Ammon's horn (tissue), 1 donor: ENCODE data around the gene KDM1B.
"Not testable (repeated sequence)": the region's sequence is repeated elsewhere in the genome, so short reads cannot be mapped to it uniquely, and the experiment has no call there.

Source experiments
- DNase-seq: peaks from one replicate; pipeline ENCODE4 v3.0.0-alpha.2; 2016; ENCODE audit warnings: low spot score

The KDM1B gene

DNA sequence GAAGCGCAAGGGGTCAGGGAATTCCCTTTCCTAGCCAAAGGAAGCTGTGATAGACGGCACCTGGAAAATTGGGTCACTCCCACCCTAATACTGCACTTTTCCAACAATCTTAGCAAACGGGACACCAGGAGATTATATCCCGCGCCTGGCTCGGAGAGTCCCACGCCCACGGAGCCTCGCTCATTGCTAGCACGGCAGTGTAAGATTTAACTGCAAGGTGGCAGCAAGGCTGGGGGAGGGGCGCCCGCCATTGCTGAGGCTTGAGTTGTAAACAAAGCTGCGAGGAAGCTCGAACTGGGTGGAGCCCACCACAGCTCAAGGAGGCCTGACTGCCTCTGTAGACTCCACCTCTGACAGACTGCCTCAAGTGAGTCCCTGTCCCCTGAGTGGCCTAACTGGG lies 73.4 kb downstream of the KDM1B start:
- DNase-seq: not testable (repeated sequence)

DNA sequence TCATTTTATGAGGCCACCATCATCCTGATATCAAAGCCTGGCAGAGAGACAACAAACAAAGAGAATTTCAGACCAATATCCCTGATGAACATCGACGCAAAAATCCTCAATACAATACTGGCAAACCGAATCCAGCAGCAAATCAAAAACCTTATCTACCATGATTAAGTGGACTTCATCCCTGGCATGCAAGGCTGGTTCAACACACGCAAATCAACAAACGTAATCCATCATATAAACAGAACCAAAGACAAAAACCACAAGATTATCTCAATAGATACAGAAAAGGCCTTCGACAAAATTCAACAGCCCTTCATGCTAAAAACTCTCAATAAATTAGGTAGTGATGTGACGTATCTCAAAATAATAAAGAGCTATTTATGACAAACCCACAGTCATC lies 76.6 kb downstream of the KDM1B start:
- DNase-seq: not testable (repeated sequence)

DNA sequence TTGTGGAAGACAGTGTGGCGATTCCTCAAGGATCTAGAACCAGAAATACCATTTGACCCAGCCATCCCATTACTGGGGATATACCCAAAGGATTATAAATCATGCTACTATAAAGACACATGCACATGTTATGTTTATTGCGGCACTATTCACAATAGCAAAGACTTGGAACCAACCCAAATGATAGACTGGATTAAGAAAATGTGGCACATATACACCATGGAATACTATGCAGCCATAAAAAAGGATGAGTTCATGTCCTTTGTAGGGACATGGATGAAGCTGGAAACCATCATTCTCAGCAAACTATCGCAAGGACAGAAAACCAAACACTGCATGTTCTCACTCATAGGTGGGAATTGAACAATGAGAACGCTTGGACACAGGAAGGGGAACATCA lies 78.5 kb downstream of the KDM1B start:
- not testable (repeated sequence) for DNase-seq

DNA sequence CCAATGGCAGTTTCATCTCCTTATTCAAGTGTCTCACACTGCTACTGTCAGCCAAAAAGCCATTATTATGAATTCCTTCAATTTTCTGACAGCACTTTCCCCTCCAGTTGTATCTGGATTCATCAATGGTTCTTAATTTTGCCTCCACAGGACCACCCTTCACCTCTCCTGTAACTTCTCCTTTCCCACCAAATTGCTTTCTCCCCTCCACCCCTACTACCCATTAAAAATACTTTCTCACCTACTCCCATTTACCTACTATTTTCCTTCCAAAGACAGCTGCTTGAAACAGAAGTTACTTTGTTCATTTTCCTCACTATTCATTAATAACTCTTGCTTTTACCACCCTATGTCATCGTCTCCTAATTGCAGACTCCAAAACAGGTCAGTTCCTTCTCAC lies 79.3 kb downstream of the KDM1B start:
- no peak for DNase-seq

DNA sequence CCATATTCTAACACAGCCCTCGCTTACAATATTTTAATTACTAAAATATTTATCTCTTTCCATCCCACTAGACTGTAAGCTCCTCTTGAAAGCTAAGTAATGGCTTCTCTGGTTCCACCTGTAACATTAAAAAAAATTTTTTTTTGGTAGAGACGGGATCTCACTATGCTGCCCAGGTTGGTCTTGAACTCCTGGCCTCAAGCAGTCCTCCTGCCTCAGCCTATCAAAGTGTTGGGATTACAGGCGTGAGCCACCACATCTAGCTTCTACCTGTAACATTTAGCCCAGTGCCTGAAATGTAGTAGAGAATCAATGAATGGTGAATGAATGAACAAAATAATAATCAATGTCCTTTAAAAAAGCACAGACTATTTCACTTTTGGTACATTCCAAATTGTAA lies 80.3 kb downstream of the KDM1B start:
- DNase-seq: no peak

DNA sequence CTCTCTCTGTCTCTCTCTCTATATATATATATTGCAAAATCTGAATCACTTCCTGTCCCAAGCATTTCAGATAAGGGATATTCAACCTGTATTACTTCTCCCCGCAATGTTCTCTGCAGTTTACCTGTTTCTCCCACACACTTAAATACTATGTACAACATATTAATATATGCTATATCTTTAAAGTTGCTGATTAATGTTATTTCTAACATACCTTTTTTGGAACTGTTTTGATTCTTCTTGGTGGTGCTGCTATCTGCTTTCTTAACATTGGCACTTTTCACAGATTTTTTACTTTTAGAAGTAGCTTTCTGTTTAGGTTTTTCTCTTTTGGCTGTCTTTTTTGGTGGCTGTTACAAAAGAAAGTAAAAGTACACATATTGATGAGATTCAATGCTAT lies 81.9 kb downstream of the KDM1B start:
- no peak for DNase-seq

DNA sequence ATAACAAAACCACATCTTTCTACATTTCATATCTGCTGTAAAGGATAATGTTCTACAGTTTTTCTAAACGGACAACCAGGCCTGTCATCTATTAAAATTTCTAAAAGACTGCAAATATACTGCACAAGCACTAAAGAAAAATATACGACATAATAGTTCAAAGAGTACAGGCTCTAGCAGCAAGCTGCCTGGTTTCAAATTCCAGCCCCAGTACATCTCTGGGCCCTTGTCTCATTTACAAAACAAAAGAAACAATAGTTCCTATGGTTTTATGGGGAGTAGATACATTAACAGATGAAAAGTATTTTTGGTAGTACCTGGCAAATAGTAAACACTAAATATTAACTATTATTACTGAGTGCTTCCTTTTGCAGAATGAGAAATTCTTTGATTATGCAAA lies 85.0 kb downstream of the KDM1B start:
- DNase-seq: no peak

DNA sequence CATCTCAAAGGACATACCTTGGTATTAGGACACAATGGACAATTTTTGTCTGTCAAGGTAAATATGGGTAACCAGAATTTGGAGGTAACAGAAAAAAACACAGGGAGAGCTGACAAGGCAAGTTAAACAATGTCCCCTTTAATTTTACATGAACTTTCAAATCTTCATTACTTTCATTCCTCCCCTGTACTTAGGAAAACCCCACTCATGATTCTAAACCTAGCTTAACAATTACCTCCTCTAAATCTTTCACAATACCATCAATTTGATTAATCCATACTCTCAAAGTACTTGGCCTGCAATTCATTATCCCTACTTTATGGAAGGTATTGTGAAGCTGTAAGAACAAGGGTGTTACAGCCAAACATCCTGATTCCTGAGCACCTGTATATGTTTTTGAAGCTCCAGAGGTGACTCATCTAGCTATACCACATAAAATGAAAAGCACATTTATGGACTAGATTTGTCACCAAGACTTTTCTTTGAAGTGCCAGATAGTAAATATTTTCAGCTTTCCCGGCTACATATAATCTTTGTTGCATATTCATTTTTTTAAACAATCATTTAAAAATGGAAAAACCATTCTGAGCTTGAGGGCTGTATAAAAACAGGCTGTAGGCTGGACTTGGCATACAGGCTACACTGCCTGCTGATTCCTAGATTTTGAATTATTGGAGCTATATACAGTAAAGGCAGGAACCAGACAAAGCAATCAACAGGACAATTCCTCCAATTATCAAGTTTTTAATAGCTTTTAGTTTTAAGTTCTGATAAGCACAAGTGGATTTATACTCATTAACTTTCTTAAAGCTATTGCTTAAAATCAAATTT lies 86.2 kb downstream of the KDM1B start:
- DNase-seq: no peak

DNA sequence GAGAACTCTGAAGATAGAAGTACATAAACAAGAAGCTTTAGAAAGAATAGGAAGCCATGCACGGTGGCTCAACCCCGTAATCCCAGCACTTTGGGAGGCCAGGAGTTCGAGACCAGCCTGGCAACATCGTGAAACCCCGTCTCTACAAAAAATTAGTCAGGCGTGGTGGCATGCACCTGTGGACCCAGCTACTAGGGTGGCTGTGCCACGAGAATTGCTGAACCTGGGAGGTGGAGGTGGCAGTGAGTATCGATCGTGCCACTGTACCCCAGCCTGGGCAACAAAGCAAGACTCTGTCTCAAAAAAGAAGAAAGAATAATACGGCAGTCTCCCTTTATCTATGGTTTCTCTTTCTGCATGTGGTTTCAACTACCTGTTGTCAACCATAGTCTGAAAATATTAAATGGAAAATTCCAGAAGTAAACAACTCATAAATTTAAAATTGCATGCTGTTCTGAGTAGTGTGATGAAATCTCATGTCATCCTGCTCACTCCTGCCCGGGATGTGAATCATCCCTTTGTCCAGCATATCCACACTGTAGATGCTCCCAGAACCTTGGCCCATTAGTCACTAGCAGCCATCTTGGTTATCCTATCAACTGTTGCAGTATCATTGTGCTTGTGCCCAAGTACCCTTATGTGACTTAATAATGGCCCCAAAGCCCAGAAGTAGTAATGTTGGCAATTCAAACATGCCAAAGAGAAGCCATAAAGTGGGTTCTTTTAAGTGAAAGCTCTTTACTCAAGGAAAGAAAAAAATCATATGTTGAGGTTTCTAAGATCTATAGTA lies 87.0 kb downstream of the KDM1B start:
- no peak for DNase-seq

DNA sequence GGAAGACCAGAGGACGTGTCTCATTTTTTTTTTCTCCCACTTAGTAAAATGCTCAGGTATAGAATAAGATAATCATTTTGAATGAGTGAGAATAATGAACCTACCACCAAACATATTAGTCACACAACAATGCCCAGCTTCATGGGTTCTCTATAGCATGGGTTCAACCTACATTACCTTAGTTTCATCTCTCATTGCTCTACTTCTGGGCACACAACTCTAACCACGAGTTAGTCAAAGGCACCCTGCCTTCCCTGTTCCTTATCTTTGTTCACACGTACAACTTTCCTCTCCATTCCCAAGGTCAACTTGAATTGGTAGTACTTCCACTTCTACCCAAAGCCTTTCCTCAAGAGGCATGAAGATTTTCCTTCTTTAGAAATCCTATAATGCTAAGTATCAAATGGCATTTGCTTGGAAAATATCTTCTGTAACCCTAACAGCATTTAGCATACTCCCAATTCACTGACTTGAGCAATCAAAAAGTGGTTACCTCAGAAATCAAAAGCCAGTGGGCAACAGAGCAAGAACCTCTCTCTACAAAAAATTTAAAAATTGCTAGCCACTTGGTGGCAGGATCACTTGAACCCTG lies 88.2 kb downstream of the KDM1B start:
- no peak for DNase-seq

DNA sequence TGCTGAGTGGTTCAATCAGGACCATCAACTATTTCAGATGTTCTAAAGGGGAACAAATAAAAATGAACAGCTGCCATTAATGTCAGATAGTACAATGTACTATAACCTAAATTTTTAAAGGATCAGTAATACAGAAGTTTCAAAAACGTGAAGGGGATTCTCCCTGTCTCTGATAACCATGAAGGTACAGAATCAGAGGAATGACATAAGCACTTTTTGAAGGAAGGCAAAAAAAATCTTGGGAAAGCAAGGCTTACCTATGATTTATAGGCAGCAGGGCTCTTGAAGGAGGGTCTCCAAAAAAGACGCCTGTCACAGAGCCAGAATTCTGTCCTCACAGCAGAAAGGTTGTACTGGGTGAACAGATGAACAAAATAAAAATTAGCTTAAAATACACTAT lies 89.0 kb downstream of the KDM1B start:
- no peak for DNase-seq

DNA sequence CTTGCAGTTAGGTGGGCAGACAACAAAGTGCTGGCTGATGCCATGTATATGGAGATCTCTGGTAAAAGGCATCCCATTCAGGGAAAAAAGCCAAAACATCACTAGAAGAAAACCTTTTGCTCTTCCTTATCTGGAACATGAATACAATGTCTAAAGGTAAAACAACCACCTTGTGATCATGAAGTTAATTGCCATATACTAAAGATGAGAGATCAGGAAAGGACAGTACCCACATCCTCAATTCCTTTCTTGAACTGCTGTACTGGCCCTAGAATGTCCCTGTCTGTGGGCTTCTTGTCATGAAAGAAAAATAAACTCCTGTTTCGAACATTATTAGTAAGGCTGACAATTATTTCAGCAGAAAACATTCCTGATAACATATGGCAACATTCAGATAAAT lies 89.9 kb downstream of the KDM1B start:
- DNase-seq: no peak

DNA sequence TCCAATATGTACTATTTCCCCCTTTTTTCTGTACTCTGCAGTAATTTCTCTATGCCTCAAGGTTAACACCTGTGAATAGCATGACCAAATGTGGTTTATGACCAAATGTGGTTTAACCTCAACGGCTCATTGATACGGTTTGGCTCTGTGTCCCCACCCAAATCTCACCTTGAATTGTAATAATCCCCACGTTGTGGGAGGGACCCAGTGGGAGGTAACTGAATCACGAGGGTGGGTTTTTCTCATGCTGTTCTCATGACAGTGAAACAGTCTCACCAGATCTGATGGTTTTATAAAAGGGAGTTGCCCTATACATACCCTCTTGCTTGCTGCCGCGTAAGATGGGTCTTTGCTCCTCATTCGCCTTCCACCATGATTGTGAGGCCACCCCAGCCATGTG lies 90.4 kb downstream of the KDM1B start:
- DNase-seq: no peak

DNA sequence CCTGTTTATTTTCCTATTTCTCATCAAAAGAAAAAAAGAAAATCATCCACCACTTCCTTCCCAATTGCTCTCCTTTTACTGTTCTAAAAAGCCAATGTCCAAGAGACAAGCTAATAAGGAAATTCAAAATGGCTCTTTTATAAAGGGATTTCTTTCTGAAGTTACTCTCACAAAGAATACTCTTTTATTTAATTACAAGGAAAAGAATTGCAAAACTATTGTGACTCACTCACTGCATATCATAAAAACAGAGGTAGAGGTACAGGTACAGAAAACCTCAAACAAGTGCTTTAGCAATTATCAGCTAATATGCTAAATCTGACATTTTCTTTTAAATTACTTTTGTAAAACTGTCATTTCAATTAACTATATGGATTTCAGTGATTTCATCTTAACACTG lies 91.0 kb downstream of the KDM1B start:
- DNase-seq: no peak

DNA sequence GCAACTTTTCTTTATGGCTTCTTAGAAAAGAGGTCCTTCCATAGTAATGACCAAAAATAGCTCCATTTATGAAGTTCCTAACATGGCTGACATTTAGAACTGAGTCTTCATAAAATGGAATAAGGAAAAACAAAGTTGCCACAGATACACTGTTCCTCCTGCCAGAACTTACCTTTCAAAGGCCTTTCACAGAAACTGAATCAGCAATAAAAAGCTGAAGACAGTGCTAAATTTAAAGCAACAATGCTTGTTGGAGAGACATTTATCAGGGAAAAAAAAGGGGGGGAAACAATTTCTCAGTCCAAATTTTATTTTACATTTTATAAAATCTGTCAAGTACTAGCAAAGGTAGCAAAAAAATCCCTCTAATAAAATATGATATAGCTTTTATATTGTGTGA lies 91.8 kb downstream of the KDM1B start:
- no peak for DNase-seq

DNA sequence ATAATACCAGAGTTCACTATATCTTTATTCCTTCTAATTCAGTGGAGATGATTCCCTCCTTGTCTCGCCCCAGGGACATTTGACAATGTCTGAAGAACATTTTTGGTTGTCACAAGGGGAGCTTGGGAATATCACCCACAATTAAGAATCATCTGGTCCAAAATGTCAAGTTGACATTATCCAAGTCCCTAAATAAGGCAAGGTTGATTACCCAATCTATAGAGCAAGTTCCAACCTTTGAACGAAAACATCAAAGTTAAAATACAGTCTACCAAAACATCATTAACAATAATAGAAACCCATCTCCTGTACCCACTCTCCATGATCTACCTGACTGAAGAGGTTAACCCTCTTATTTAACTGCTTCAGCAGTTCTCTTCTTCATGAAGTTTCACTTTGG lies 93.5 kb downstream of the KDM1B start:
- no peak for DNase-seq

DNA sequence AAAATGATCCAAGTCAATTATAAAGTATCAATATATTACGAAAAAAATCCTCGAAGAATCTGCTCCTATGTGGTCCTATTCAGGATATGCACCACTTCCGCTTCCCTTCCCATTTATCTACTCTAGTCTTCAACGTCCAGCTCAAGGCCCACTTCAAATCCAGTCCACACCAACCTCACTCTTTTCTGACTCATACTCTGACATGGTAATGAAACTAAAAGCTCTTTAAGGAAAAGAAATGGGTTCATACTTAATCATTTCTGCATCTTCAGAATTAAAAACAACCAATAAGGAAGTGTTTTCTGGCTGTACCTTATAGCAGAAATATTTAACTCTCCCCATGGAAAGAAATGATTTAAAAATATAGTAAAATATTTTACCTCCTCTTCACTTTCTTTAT lies 94.0 kb downstream of the KDM1B start:
- no peak for DNase-seq

DNA sequence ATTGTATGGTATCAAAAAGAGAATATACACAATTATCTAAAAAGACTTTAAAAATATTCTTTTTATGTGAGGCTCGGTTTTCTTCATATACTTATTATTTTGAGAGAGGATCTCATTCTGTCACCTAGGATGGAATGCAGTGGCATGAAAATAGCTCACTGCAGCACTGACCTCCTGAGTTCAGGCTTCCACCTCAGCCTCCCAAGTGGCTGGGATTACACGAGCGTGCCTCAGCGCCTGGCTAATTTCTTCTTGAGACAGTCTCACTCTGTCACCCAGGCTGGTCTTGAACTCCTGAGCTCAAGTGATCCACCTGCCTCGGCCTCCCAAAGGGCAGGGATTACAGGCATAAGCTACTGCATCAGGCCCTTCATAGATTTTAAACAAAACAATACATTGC lies 98.4 kb downstream of the KDM1B start:
- no peak for DNase-seq

DNA sequence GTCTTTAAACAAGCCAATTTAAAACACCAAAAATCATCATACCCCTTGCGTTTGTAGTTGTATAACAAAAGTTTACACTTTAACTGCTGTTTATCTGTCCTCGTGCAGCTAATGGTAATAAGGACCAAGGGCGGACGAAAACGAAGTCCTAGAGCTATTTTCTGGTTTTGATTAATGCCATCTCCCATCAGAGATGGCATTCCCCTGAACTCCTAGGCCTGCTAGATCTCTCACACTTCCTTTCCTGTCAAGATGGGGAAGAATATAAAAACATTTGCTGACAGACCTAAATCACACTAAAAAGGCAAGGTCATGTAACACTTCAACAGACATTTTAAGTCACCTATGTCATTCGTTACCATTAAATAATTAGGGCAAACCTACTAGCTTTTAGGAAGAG lies 99.6 kb downstream of the KDM1B start:
- no peak for DNase-seq

DNA sequence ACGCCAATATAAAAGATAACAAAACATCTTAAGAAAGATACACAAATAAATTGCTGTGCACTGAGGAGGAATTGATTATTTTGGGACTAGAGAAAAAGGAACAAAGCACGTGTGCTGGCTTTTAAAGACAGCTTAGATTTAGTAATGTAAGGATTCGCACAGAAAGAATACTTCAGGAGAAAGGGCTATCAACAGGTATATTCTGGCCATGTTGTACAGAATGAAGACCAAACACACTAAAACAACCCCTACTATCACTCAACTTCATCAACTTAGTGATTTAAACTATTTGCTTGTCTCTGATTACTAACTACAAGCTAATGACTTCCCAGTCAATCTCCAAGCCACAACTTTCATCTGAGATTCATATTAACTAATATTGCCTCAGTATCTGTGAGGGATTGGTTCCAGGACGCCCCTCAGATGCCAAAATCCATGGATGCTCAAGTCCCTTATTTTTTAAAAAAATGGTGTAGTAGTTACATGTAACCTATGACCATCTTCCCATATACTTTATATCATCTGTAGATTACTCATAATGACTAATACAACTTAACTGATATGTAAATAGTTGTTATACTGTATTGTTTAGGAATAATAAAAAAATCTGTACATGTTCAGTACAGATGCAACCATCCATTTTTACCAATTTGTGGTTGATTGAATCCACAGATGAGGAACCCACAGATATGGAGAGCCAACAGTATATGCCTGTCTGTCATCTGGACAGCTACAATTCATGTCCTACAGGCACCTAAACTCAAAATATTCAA lies 104.6 kb downstream of the KDM1B start:
- DNase-seq: no peak

DNA sequence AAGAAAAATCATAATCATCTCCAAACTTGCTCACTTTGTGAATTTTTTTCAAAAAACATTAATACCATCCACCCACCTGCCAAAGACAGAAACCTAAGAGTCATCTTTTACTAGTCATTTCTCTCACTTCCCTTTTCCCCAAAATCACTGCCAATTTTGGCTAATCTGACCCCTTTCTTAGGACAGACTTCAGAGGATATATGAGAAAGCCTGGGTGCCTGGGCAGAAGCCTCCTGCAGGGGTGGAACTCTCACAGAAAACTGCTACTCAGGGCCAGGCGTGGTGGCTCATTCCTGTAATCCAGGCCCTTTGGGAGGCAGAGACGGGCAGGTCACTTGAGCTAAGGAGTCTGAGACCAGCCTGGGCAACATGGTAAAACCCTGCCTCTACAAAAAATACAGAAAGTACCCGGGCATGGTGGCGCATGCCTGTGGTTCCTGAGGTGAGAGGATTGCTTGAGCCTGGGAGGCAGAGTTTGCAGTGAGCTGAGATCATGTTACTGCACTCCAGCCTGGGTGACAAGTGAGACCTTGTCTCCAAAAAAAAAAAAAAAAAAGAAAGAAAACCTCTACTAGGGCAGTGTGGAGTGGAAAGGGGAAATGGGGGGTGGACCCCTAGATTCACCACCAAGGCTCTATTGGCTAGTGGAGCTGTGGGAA lies 105.4 kb downstream of the KDM1B start:
- DNase-seq: no peak

DNA sequence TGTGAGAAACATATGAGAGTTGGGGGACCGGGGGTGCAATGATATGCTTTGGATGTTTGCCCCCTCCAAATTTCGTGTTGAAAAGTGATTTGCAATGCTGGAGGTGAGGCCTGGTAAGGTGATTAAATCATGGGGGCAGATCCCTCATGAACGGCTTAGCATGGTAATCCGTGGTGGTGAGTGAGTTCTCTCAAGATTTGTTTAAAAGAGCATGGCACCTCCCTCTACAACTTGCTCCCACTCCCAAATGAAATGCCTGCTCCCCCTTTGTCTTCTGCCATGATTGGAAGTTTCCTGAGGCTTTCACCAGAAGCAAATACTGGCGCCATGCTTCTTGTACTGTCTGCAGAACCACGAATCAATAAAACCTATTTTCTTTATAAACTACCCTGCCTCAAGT lies 106.7 kb downstream of the KDM1B start:
- no peak for DNase-seq
